Right lobe of liver (tissue), 6 donors: ENCODE measurements around the gene GLS2. TPM values are rescaled to one million over a fixed set of nuclear protein-coding genes. Genes with fewer than 3 reads are reported as not detected.

ENCODE experiments used
- ATAC-seq, 4 donors: fragments of 200-7000 bp; cut with Tn5 transposase; one replicate each; pipeline ENCODE4 v1.9.1; 2020; ENCODE audit warnings: mild to moderate bottlenecking in 4 of 4, moderate library complexity in 4 of 4
- DNase-seq, 3 donors: peaks; one replicate each; pipeline ENCODE4 v3.0.0-alpha.2; 2020
- H3K27ac ChIP-seq, 3 donors: fragments of 200-600 bp; one replicate each; pipeline ENCODE4 v1.8.0; 2022
- H3K27me3 ChIP-seq, 2 donors: fragments of 200-600 bp; one replicate each; pipeline ENCODE4 v1.8.0; 2022
- H3K36me3 ChIP-seq, 4 donors: fragments of 200-600 bp; sonication (generic) in 1 of 4; one replicate each; pipeline versions ENCODE4 v1.5.1 to v1.8.0; 2017 to 2022; ENCODE audit warnings: control low read depth in 1 of 4
- H3K4me1 ChIP-seq, 4 donors: fragments of 200-600 bp; sonication (generic) in 1 of 4; one replicate each; pipeline versions ENCODE4 v1.5.1 to v1.8.0; 2017 to 2022; ENCODE audit warnings: control low read depth in 1 of 4
- H3K4me3 ChIP-seq, 3 donors: fragments of 200-600 bp; one replicate each; pipeline ENCODE4 v1.8.0; 2022
- H3K9me3 ChIP-seq, 4 donors: fragments of 200-600 bp; sonication (generic) in 1 of 4; one replicate each; pipeline versions ENCODE4 v1.5.1 to v1.8.0; 2017 to 2022; ENCODE audit warnings: control low read depth in 1 of 4
- CTCF ChIP-seq, 4 donors: fragments of 200-600 bp in 3 of 4; fragments of 450-650 bp in 1 of 4; IDR thresholded peaks; one replicate each; pipeline versions ENCODE4 v1.5.1 to v1.8.0; 2016 to 2022; ENCODE audit warnings: antibody characterized with exemption in 4 of 4, mild to moderate bottlenecking in 2 of 4
- POLR2A ChIP-seq: fragments of 450-650 bp; IDR thresholded peaks from one replicate; pipeline ENCODE4 v1.6.1; 2017; ENCODE audit warnings: antibody characterized with exemption, mild to moderate bottlenecking
- WGBS: methylation state at CpG from one replicate; pipeline ENCODE4 v1.1.6; 2018; ENCODE audit warnings: low coverage, low lambda C conversion rate; ENCODE audit not compliant: insufficient coverage; ENCODE audit errors: missing lambda C conversion rate; 5-methylcytosine and 5-hydroxymethylcytosine counted together
- intact Hi-C, 2 donors: fragments of 100-400 bp; cut with DNase I; formaldehyde crosslinking; loops; one replicate each; pipeline versions ENCODE4 v1.11.2 to v1.14.1; 2022
- total RNA-seq, 6 experiments: library from RNA; depleted of rRNA in 2 of 6; stranded (reverse); fragments of >200 nt in 2 of 6; fragmentation: NEBNext Ultra II Directional in 3 of 6; extraction: Animal tissue kit (Norgen Biotek cat#: 25700) in 3 of 6; gene quantifications; one replicate each; pipeline versions ENCODE4 v1.1.0 to v1.2.4, GENCODE V29; 2016 to 2023
- donor health status: DM: no; HTN: yes; CAD: no.
- donor health status: DM: no; HTN: no; CAD: no.
- donor health status: DM: no; HTN: no; CAD: no.
- donor health status: DM: no; HTN: yes; CAD: no.
- donor health status: DM: no; HTN: yes; CAD: no.

Gene GLS2
- total RNA-seq, 6 experiments from 2014 or later = 37.2 to 267 (median 72.7) TPM

DNA sequence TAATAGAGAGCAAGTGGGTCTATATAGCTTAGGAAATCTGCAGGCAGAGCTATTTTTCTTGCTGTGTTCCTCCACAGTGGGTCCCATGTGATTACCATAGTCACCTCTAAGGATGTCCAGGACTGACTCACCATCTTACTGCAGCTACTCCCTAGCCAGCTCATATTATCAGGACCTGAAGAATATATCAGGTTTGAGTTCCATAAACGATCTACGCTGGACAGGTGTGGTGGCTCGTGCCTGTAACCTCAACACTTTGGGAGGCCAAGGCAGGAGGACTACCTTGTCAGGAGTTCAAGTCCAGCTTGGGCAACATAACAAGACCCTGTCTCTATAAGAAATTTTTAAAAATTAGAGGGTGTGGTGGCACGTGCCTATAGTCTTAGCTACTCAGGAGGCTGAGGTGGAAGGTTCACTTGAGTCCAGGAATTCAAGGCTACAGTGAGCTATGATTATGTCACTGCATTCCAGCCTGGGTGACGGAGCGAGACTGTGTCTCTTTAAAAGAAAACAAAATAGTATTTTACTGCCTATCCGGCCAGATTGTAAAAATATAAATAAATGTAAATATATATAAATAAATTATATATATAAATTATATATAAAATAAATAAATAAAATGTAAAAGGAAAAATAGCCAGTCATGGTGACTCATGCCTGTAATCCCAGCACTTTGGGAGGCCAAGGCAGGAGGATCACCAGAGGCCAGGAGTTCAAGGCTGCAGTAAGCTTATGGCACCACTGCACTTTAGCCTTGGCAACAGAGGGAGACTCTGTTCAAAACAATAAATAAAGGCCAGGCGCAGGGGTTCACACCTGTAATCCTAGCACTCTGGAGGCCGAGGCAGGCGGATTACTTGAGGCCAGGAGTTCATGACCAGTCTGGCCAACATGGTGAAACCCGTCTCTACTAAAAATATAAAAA lies 26.5 kb downstream of the GLS2 start:
- WGBS = 83% methylated on average over 10 of the region's 11 CpGs
- Histone ChIP-seq H3K36me3 (no peaks in the 10 kb centered on the region), H3K9me3 (no peaks in the 10 kb centered on the region), H3K27ac (no peak overlapping the region), H3K4me1 (peaks cover 0 to 4% (median 1%) of the 10 kb centered on the region in 4 donors), H3K27me3 (no peaks in the 10 kb centered on the region), H3K4me3 (no peak overlapping the region)
- ATAC-seq (no peak), DNase-seq (no peak)
- intact Hi-C loops = no loop called here
- TF ChIP-seq POLR2A (no peak), CTCF (IDR thresholded peaks at IDR 0.05) (no peak)

GRCh38 chr12:56457817-56458216 lies 30.1 kb downstream of the GLS2 start:
- ATAC-seq = no peak
- no peaks in the 10 kb centered on the region for H3K27me3 ChIP-seq
- 67% methylated on average over 4 of the region's 4 CpGs for WGBS
- TF ChIP-seq CTCF (IDR thresholded peaks at IDR 0.05) = no peak
- H3K9me3 ChIP-seq = no peaks in the 10 kb centered on the region
- no peak overlapping the region for H3K4me3 ChIP-seq
- H3K4me1 ChIP-seq = no peaks in the 10 kb centered on the region
- DNase-seq = no peak
- H3K27ac ChIP-seq = no peak overlapping the region
- H3K36me3 ChIP-seq = no peaks in the 10 kb centered on the region
- intact Hi-C loops = loop anchor here (10.0 kb wide), 1 partner anchor 103 kb away; no protein-coding TSS in a partner anchor

GRCh38 chr12:56454557-56454956 lies 33.4 kb downstream of the GLS2 start, which contains the start of gene MIP:
MIP (minus strand) TSS chr12:56454657; CDS start chr12:56454613, 44 bp downstream.
- TF ChIP-seq POLR2A (no peak), CTCF (IDR thresholded peaks at IDR 0.05) (no peak)
- Histone ChIP-seq H3K27ac (no peak within 1 kb of the TSS), H3K9me3 (no peaks in the 10 kb centered on the region), H3K4me3 (no peak within 1 kb of the TSS), H3K36me3 (no peaks in the 10 kb centered on the region), H3K4me1 (no peaks in the 10 kb centered on the region), H3K27me3 (no peaks in the 10 kb centered on the region)
- DNase-seq (no peak), ATAC-seq (no peak)
- intact Hi-C loops = loop anchor here (10.0 kb wide), 1 partner anchor 100 kb away; no protein-coding TSS in a partner anchor
- WGBS = no CpG with 5 or more reads among the region's 5 CpGs

DNA sequence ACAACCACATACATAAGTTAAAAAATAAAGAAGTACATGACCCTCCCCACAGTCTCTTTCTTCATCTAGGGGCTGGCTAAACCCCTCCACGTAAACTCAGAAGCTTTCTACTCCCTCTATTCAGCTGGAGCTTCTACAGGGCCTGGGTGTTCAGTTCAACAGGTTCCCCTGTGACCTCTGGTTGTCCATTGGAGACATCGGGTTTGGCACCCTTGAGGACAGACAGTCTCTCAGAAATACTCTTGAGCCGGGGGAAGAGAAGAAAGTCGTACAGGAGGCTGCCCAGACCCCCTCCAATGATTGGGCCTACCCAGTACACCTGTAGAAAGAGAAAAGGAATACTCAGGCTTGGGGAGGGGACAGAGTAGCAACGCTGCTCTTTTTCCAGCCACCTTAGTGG lies 36.8 kb downstream of the GLS2 start:
- no peak overlapping the region for H3K4me3 ChIP-seq
- H3K36me3 ChIP-seq = no peaks in the 10 kb centered on the region
- no peak overlapping the region for H3K27ac ChIP-seq
- no peaks in the 10 kb centered on the region for H3K9me3 ChIP-seq
- intact Hi-C loops = loop anchor here (10.0 kb wide), 1 partner anchor 96 kb away; no protein-coding TSS in a partner anchor
- DNase-seq (no peak), ATAC-seq (no peak)
- TF ChIP-seq CTCF (IDR thresholded peaks at IDR 0.05) (no peak), POLR2A (no peak)
- no peaks in the 10 kb centered on the region for H3K4me1 ChIP-seq
- WGBS = 89% methylated on average over 5 of the region's 5 CpGs
- H3K27me3 ChIP-seq = no peaks in the 10 kb centered on the region
